ENCODE measurements around the gene ALK. TPM values are rescaled to one million over a fixed set of nuclear protein-coding genes. Genes with fewer than 3 reads are reported as not detected.

ALK gene
- total RNA-seq, 1 experiment from 2014 or later = not detected

GRCh38 chr2:29363111-29363510 is 558.3 kb downstream of the ALK start:
- Histone ChIP-seq H4K5ac (ENCODE audit: insufficient read length, low read depth, low read length) (no peak overlapping the region), H3K27ac (ENCODE audit: insufficient read length, low read depth, low read length) (no peak overlapping the region), H3K56ac (ENCODE audit: insufficient read length, low read depth, low read length) (no peak overlapping the region), H4K8ac (replicated peaks; ENCODE audit: insufficient read length, low read depth, low read length) (no peak overlapping the region), H3K79me2 (ENCODE audit: insufficient read depth, low read length) (no peaks in the 10 kb centered on the region), H3K4ac (ENCODE audit: low read depth, low read length) (no peak overlapping the region), H3K79me1 (ENCODE audit: insufficient read depth, low read depth, low read length, poor library complexity, severe bottlenecking) (no peaks in the 10 kb centered on the region), H2BK15ac (ENCODE audit: low read depth, low read length) (no peak overlapping the region), H3K27me3 (ENCODE audit: insufficient read depth, low read length) (no peaks in the 10 kb centered on the region), H3K18ac (ENCODE audit: insufficient read length, low read depth, low read length) (no peak overlapping the region), H2AK5ac (ENCODE audit: insufficient read length, low read length) (no peak overlapping the region), H3K9me3 (ENCODE audit: control insufficient read depth, low read depth, low read length) (no peaks in the 10 kb centered on the region), H3K23ac (ENCODE audit: insufficient read length, low read depth, low read length) (no peak overlapping the region), H2BK20ac (ENCODE audit: low read depth, low read length, poor library complexity, severe bottlenecking) (no peak overlapping the region), H3K4me2 (ENCODE audit: insufficient read depth, insufficient read length, low read length) (no peak overlapping the region), H2BK120ac (ENCODE audit: low read depth, low read length, poor library complexity, severe bottlenecking) (no peak overlapping the region), H4K20me1 (ENCODE audit: control insufficient read depth, insufficient read depth, insufficient read length) (no peaks in the 10 kb centered on the region), H3K23me2 (ENCODE audit: insufficient read length, low read depth, low read length, poor library complexity, severe bottlenecking) (no peaks in the 10 kb centered on the region), H3T11ph (ENCODE audit: low read length) (no peak overlapping the region), H3K14ac (ENCODE audit: insufficient read depth, low read length) (no peak overlapping the region), H2BK12ac (ENCODE audit: insufficient read length, low read depth, low read length) (no peak overlapping the region), H3K4me1 (ENCODE audit: insufficient read depth, low read length) (no peaks in the 10 kb centered on the region; the same call in 1 of the 2 replicates), H4K91ac (ENCODE audit: insufficient read length, low read depth, low read length) (no peak overlapping the region), H3K9ac (ENCODE audit: extremely low read depth, insufficient read length, low read length) (no peak overlapping the region), H2AFZ (ENCODE audit: low read length) (no peak overlapping the region), H2BK5ac (ENCODE audit: insufficient read length, low read length) (no peak overlapping the region)
- Mint-ChIP-seq H3K4me1 (peaks cover 0 to 8% of the 10 kb centered on the region in 2 experiments; a peak in 2 of 4 replicates), H3K27ac (no peak overlapping the region), H3K27me3 (ENCODE audit: low read depth) (peaks cover 11% of the 10 kb centered on the region; the same call in 1 of the 2 replicates), H3K9me3 (no peaks in the 10 kb centered on the region), H3K36me3 (ENCODE audit: insufficient read depth in 1 of 3, low read depth in 3 of 3) (no peaks in the 10 kb centered on the region), H3K4me3 (no peak overlapping the region)
- no CpG with 5 or more reads among the region's 2 CpGs for WGBS (ENCODE audit: extremely low coverage, insufficient read length, low lambda C conversion rate)
- TF ChIP-seq, protein P1, sequence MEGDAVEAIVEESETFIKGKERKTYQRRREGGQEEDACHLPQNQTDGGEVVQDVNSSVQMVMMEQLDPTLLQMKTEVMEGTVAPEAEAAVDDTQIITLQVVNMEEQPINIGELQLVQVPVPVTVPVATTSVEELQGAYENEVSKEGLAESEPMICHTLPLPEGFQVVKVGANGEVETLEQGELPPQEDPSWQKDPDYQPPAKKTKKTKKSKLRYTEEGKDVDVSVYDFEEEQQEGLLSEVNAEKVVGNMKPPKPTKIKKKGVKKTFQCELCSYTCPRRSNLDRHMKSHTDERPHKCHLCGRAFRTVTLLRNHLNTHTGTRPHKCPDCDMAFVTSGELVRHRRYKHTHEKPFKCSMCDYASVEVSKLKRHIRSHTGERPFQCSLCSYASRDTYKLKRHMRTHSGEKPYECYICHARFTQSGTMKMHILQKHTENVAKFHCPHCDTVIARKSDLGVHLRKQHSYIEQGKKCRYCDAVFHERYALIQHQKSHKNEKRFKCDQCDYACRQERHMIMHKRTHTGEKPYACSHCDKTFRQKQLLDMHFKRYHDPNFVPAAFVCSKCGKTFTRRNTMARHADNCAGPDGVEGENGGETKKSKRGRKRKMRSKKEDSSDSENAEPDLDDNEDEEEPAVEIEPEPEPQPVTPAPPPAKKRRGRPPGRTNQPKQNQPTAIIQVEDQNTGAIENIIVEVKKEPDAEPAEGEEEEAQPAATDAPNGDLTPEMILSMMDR (conservative IDR thresholded peaks at IDR 0.05) = no peak
- no peak for DNase-seq
